ENCODE data around the gene PGM1. TPM values are rescaled to one million over a fixed set of nuclear protein-coding genes. Genes with fewer than 3 reads are reported as not detected.

Gene PGM1
- total and polyA plus RNA-seq, 4 experiments from 2014 or later, result 18.8 to 48.3 (median 26.6) TPM

DNA sequence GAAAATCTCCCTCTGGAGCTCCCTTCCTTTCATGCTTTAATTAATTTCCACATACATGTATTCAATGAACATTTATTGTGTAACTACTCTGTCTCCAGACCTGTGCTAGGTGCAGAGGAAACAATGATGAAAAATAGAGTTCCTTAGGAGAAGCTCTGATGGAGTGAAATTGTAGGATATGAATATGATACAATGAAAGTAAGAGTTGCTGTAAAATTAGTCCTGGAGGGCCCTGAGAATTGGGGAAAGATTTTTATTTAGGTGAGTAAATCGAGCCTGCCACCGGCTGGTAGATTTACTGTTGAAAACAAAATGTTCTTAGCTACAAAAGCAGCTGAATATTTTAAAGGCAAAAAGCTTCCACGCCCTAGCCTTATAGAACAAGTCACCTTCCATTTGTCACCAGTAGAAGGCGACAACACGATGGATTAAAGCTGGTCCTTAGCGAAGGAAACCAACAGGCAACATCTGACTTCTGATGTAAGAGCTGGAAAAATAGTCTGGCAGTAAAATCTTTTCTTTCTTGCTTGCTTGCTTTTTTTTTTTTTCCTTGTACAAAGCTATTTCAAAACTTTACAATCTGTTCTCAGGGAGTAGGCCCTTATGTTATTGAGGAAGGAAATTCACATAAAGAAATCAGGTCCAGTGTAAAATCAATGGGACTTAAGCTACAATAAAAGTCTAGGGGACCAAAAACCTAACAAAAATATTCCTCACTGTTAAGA is 98.7 kb downstream of the PGM1 start:
- peak in 4 of 5 donors; percentile 10 to 17 (median 12) for DNase-seq
- Mint-ChIP-seq H3K27me3 (no peaks in the 10 kb centered on the region), H3K27ac (no peak overlapping the region), H3K4me1 (peaks cover 0 to 2% (median under 1%) of the 10 kb centered on the region in 4 donors), H3K4me3 (no peak overlapping the region), H3K9me3 (no peaks in the 10 kb centered on the region), H3K36me3 (no peaks in the 10 kb centered on the region)
- H3K9me3 ChIP-seq (ENCODE audit: control insufficient read depth in 1 of 2, low read length in 2 of 2), result no peaks in the 10 kb centered on the region
- H3K4me3 ChIP-seq (ENCODE audit: low read length in 2 of 2), result no peak overlapping the region
- no peaks in the 10 kb centered on the region for H3K4me1 ChIP-seq (ENCODE audit: insufficient read depth, low read length)
- ChIA-PET POLR2A (ENCODE audit: partially characterized antibody) (interaction anchor here (0.7 to 2.1 kb wide), 2 partner anchors 19 to 41 kb away, joined by 3 to 8 read pairs; no protein-coding TSS in a partner anchor), CTCF (ENCODE audit: partially characterized antibody) (interaction anchor here (0.7 to 2.6 kb wide), 33 partner anchors 9 to 556 kb away, joined by 3 to 33 read pairs (median 4); no protein-coding TSS in a partner anchor)
- intact Hi-C loops (cut with micrococcal nuclease), result loop anchor here (1.0 to 5.0 kb wide), 2 partner anchors 75 to 554 kb away; no protein-coding TSS in a partner anchor
- no peak overlapping the region for H3K27ac ChIP-seq (ENCODE audit: low read depth, low read length)
- H3K36me3 ChIP-seq (ENCODE audit: insufficient read depth, low read length), result no peaks in the 10 kb centered on the region
- H3K27me3 ChIP-seq (ENCODE audit: insufficient read depth, low read length), result no peaks in the 10 kb centered on the region

DNA sequence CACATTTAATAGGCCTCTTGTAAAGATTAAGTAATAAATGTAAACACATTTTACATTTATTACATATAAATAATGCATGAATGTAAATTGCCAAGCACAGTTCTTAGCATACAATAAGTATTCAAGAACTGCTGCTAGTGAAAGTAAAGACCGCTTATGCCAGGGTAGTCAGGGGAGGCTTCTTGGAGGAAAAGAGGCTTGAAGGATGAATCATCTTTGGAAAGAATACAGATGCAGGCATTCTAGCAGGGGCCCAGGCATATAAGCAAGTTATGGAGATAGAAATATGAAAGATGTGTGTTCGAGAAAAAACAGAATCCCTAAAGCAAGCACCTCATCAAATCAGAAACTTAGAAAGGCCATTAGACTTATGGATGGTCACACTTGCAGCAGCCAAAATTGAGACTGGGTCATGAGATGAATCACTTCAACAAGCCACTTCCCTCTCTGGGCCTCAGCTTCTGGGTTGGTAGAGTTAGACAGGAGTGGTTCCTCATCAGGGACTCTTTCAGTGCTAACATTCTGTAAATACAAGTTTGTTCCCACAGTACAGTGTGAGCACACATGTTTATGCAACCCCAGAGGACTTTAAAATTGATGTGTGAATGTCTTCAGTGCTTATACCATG is 100.8 kb downstream of the PGM1 start:
- no peak for DNase-seq
- Histone ChIP-seq H3K36me3 (ENCODE audit: insufficient read depth, low read length) (no peaks in the 10 kb centered on the region), H3K9me3 (ENCODE audit: control insufficient read depth in 1 of 2, low read length in 2 of 2) (no peaks in the 10 kb centered on the region), H3K4me1 (ENCODE audit: insufficient read depth, low read length) (no peaks in the 10 kb centered on the region), H3K27ac (ENCODE audit: low read depth, low read length) (no peak overlapping the region), H3K4me3 (ENCODE audit: low read length in 2 of 2) (no peak overlapping the region), H3K27me3 (ENCODE audit: insufficient read depth, low read length) (no peaks in the 10 kb centered on the region)
- H3K36me3 Mint-ChIP-seq, result no peaks in the 10 kb centered on the region
- no peak overlapping the region for H3K4me3 Mint-ChIP-seq
- H3K27me3 Mint-ChIP-seq, result no peaks in the 10 kb centered on the region
- peaks cover 0 to 2% (median under 1%) of the 10 kb centered on the region in 4 donors for H3K4me1 Mint-ChIP-seq
- intact Hi-C loops (cut with micrococcal nuclease), result loop anchor here (5.0 kb wide), 1 partner anchor 77 kb away; no protein-coding TSS in a partner anchor
- ChIA-PET POLR2A (ENCODE audit: partially characterized antibody) (no interaction called here), CTCF (ENCODE audit: partially characterized antibody) (no interaction called here)
- H3K9me3 Mint-ChIP-seq, result no peaks in the 10 kb centered on the region
- no peak overlapping the region for H3K27ac Mint-ChIP-seq

- Mint-ChIP-seq H3K27ac (no peak overlapping the region), H3K36me3 (no peaks in the 10 kb centered on the region)
- CTCF ChIA-PET (ENCODE audit: partially characterized antibody), result interaction anchor here (1.1 to 1.6 kb wide), 2 partner anchors 82 to 439 kb away, joined by 3 read pairs; no protein-coding TSS in a partner anchor
Observed at GRCh38 chr1:63698001-63698838, 105.0 kb downstream of the PGM1 start.

DNA sequence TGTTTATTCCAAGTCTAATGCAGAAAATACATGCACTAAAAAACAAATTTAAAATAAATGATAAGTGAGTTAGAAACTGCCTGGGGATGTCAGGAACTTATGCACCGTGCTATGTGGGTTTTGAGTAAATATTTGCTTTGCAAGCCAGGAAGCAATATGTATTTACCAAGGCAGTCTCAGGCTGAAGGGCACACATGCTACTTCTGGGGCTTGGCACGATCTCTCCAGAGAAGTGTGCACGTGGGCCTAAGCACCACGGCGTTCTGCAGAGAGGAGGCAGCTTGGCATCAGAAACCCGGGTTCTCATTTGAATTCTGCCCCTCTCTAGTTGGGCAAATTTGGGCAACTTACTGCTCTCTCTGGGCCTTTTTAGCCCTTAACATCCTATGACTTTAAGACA is 108.0 kb downstream of the PGM1 start:
- CTCF ChIA-PET (ENCODE audit: partially characterized antibody), result interaction anchor here (1.0 kb wide), 1 partner anchor 9 kb away, joined by 4 read pairs; no protein-coding TSS in a partner anchor
- peaks cover 0 to 3% (median under 1%) of the 10 kb centered on the region in 4 donors for H3K4me1 Mint-ChIP-seq

More at GRCh38 chr1:63698001-63698838, 105.0 kb downstream of the PGM1 start:
- DNase-seq, result no peak
- POLR2A ChIA-PET (ENCODE audit: partially characterized antibody), result no interaction called here
- Histone ChIP-seq H3K27me3 (ENCODE audit: insufficient read depth, low read length) (no peaks in the 10 kb centered on the region), H3K9me3 (ENCODE audit: control insufficient read depth in 1 of 2, low read length in 2 of 2) (no peaks in the 10 kb centered on the region), H3K36me3 (ENCODE audit: insufficient read depth, low read length) (no peaks in the 10 kb centered on the region), H3K27ac (ENCODE audit: low read depth, low read length) (no peak overlapping the region), H3K4me3 (ENCODE audit: low read length in 2 of 2) (no peak overlapping the region), H3K4me1 (ENCODE audit: insufficient read depth, low read length) (no peaks in the 10 kb centered on the region)
- intact Hi-C loops (cut with micrococcal nuclease), result no loop called here
- H3K4me1 Mint-ChIP-seq, result peaks cover 0 to 2% (median 0%) of the 10 kb centered on the region in 4 donors
- H3K27me3 Mint-ChIP-seq, result peaks cover 0 to 2% of the 10 kb centered on the region in 2 donors
- no peak overlapping the region for H3K4me3 Mint-ChIP-seq
- no peaks in the 10 kb centered on the region for H3K9me3 Mint-ChIP-seq

DNA sequence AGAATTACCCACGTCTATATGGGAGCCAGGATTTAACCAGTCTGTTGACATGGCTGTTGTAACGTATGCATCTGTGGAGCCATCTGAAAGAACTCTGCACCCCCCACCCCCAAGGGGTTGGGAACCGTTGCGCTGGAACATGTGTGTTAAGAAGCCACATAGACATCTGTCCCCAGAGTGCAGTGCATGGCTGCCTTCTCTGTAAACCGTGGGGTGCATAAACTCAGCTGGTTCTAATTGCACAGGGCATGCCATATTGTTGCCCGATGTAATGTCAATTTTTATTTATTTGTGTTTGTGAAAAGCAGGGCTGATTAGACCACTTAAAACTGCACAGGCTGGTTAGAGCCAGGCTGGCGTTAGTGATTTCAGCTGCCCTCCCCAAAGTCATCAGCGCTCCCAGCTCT is 110.5 kb downstream of the PGM1 start:
- H3K27ac Mint-ChIP-seq, result no peak overlapping the region
- H3K4me3 ChIP-seq (ENCODE audit: low read length in 2 of 2), result no peak overlapping the region
- H3K36me3 Mint-ChIP-seq, result no peaks in the 10 kb centered on the region
- ChIA-PET CTCF (ENCODE audit: partially characterized antibody) (interaction anchor here (1.8 kb wide), 1 partner anchor 12 kb away, joined by 8 read pairs; no protein-coding TSS in a partner anchor), POLR2A (ENCODE audit: partially characterized antibody) (no interaction called here)
- H3K4me1 Mint-ChIP-seq, result peaks cover 0 to 3% (median under 1%) of the 10 kb centered on the region in 4 donors
- H3K9me3 Mint-ChIP-seq, result no peaks in the 10 kb centered on the region
- H3K27me3 Mint-ChIP-seq, result peaks cover 0 to 2% of the 10 kb centered on the region in 2 donors
- no peak overlapping the region for H3K4me3 Mint-ChIP-seq
- intact Hi-C loops (cut with micrococcal nuclease), result no loop called here
- DNase-seq, result no peak
- no peaks in the 10 kb centered on the region for H3K4me1 ChIP-seq (ENCODE audit: insufficient read depth, low read length)
- H3K27me3 ChIP-seq (ENCODE audit: insufficient read depth, low read length), result no peaks in the 10 kb centered on the region
- no peaks in the 10 kb centered on the region for H3K36me3 ChIP-seq (ENCODE audit: insufficient read depth, low read length)
- no peak overlapping the region for H3K27ac ChIP-seq (ENCODE audit: low read depth, low read length)
- no peaks in the 10 kb centered on the region for H3K9me3 ChIP-seq (ENCODE audit: control insufficient read depth in 1 of 2, low read length in 2 of 2)

More for the DNA sequence above, 108.0 kb downstream of the PGM1 start:
- intact Hi-C loops (cut with micrococcal nuclease), result no loop called here
- Mint-ChIP-seq H3K27me3 (peaks cover 0 to 2% of the 10 kb centered on the region in 2 donors), H3K9me3 (no peaks in the 10 kb centered on the region), H3K4me3 (no peak overlapping the region), H3K36me3 (no peaks in the 10 kb centered on the region), H3K27ac (no peak overlapping the region)
- POLR2A ChIA-PET (ENCODE audit: partially characterized antibody), result no interaction called here
- Histone ChIP-seq H3K4me1 (ENCODE audit: insufficient read depth, low read length) (no peaks in the 10 kb centered on the region), H3K4me3 (ENCODE audit: low read length in 2 of 2) (no peak overlapping the region), H3K36me3 (ENCODE audit: insufficient read depth, low read length) (no peaks in the 10 kb centered on the region), H3K27ac (ENCODE audit: low read depth, low read length) (no peak overlapping the region), H3K27me3 (ENCODE audit: insufficient read depth, low read length) (no peaks in the 10 kb centered on the region), H3K9me3 (ENCODE audit: control insufficient read depth in 1 of 2, low read length in 2 of 2) (no peaks in the 10 kb centered on the region)
- DNase-seq, result no peak

- Histone ChIP-seq H3K4me1 (ENCODE audit: insufficient read depth, low read length) (no peaks in the 10 kb centered on the region), H3K36me3 (ENCODE audit: insufficient read depth, low read length) (no peaks in the 10 kb centered on the region), H3K4me3 (ENCODE audit: low read length in 2 of 2) (no peak overlapping the region), H3K27me3 (ENCODE audit: insufficient read depth, low read length) (no peaks in the 10 kb centered on the region), H3K9me3 (ENCODE audit: control insufficient read depth in 1 of 2, low read length in 2 of 2) (no peaks in the 10 kb centered on the region), H3K27ac (ENCODE audit: low read depth, low read length) (no peak overlapping the region)
- peaks cover 0 to 2% of the 10 kb centered on the region in 2 donors for H3K27me3 Mint-ChIP-seq
- H3K36me3 Mint-ChIP-seq, result no peaks in the 10 kb centered on the region
- intact Hi-C loops (cut with micrococcal nuclease), result no loop called here
- no peaks in the 10 kb centered on the region for H3K9me3 Mint-ChIP-seq
- peaks cover 0 to 3% (median under 1%) of the 10 kb centered on the region in 4 donors for H3K4me1 Mint-ChIP-seq
- CTCF ChIA-PET (ENCODE audit: partially characterized antibody), result interaction anchor here (1.8 kb wide), 1 partner anchor 13 kb away, joined by 8 read pairs; no protein-coding TSS in a partner anchor
- H3K4me3 Mint-ChIP-seq, result no peak overlapping the region
- POLR2A ChIA-PET (ENCODE audit: partially characterized antibody), result no interaction called here
- no peak overlapping the region for H3K27ac Mint-ChIP-seq
- DNase-seq, result no peak
Observed at GRCh38 chr1:63704443-63704842, 111.2 kb downstream of the PGM1 start.

All from CD4-positive, alpha-beta memory T cell (primary cell).